H9 (cell line): ENCODE measurements around the gene MAPK14. TPM values are rescaled to one million over a fixed set of nuclear protein-coding genes. Genes with fewer than 3 reads are reported as not detected.

Source experiments
- DNase-seq: peaks from one replicate; pipeline ENCODE4 v3.0.0-alpha.2; 2017
- H2AFZ ChIP-seq: one replicate; pipeline ENCODE4 v1.6.1; 2013; ENCODE audit warnings: mild to moderate bottlenecking, low read length, control low read depth, moderate library complexity
- H2AK5ac ChIP-seq: 2 replicates; pipeline ENCODE4 v1.6.1; 2013; ENCODE audit warnings: low read length, control low read depth, mixed read lengths; ENCODE audit not compliant: insufficient read length
- H2BK120ac ChIP-seq: one replicate; pipeline ENCODE4 v1.6.1; 2013; ENCODE audit warnings: low read depth, mild to moderate bottlenecking, low read length, control low read depth, inconsistent platforms; ENCODE audit not compliant: poor library complexity, severe bottlenecking
- H2BK12ac ChIP-seq: 2 replicates; pipeline ENCODE4 v1.6.1; 2013; ENCODE audit warnings: low read length, control low read depth, mixed read lengths, low read depth; ENCODE audit not compliant: insufficient read length
- H2BK15ac ChIP-seq: 2 replicates; pipeline ENCODE4 v1.6.1; 2013; ENCODE audit warnings: low read depth, low read length, control low read depth
- H2BK20ac ChIP-seq: one replicate; pipeline ENCODE4 v1.6.1; 2013; ENCODE audit warnings: low read depth, mild to moderate bottlenecking, low read length, control low read depth, inconsistent platforms; ENCODE audit not compliant: poor library complexity, severe bottlenecking
- H2BK5ac ChIP-seq: 2 replicates; pipeline ENCODE4 v1.6.1; 2013; ENCODE audit warnings: low read length, control low read depth, mixed read lengths; ENCODE audit not compliant: insufficient read length
- H3K14ac ChIP-seq: 2 replicates; pipeline ENCODE4 v1.6.1; 2013; ENCODE audit warnings: low read length, control low read depth; ENCODE audit not compliant: insufficient read depth
- H3K18ac ChIP-seq: 2 replicates; pipeline ENCODE4 v1.6.1; 2013; ENCODE audit warnings: low read depth, mild to moderate bottlenecking, mixed read lengths, low read length, control low read depth; ENCODE audit not compliant: insufficient read length
- H3K23ac ChIP-seq: 2 replicates; pipeline ENCODE4 v1.6.1; 2013; ENCODE audit warnings: low read length, control low read depth, mixed read lengths, low read depth; ENCODE audit not compliant: insufficient read length
- H3K23me2 ChIP-seq: 2 replicates; pipeline ENCODE4 v1.6.1; 2013; ENCODE audit warnings: low read depth, mild to moderate bottlenecking, mixed read lengths, low read length, control low read depth; ENCODE audit not compliant: insufficient read length, poor library complexity, severe bottlenecking
- H3K27ac ChIP-seq: 2 replicates; pipeline ENCODE4 v1.5.1; 2013; ENCODE audit warnings: low read length, control low read depth, mixed read lengths, low read depth; ENCODE audit not compliant: insufficient read length
- H3K27me3 ChIP-seq: 2 replicates; pipeline ENCODE4 v1.6.1; 2013; ENCODE audit warnings: low read length, control low read depth, inconsistent platforms; ENCODE audit not compliant: insufficient read depth
- H3K4ac ChIP-seq: 2 replicates; pipeline ENCODE4 v1.6.1; 2013; ENCODE audit warnings: low read depth, mild to moderate bottlenecking, control low read depth, inconsistent platforms, low read length, moderate library complexity
- H3K4me1 ChIP-seq: 2 replicates; pipeline ENCODE4 v1.6.1; 2013; ENCODE audit warnings: low read length, control low read depth, inconsistent platforms; ENCODE audit not compliant: insufficient read depth
- H3K4me2 ChIP-seq: 2 replicates; pipeline ENCODE4 v1.6.1; 2013; ENCODE audit warnings: low read length, control low read depth, mixed read lengths; ENCODE audit not compliant: insufficient read length, insufficient read depth
- H3K56ac ChIP-seq: 2 replicates; pipeline ENCODE4 v1.6.1; 2013; ENCODE audit warnings: low read depth, mild to moderate bottlenecking, mixed read lengths, low read length, control low read depth; ENCODE audit not compliant: insufficient read length
- H3K79me1 ChIP-seq: 2 replicates; pipeline ENCODE4 v1.6.1; 2013; ENCODE audit warnings: low read depth, mild to moderate bottlenecking, moderate library complexity, low read length, control low read depth, inconsistent platforms; ENCODE audit not compliant: insufficient read depth, poor library complexity, severe bottlenecking
- H3K79me2 ChIP-seq: 2 replicates; pipeline ENCODE4 v1.6.1; 2013; ENCODE audit warnings: low read length, control low read depth, inconsistent platforms; ENCODE audit not compliant: insufficient read depth
- H3K9ac ChIP-seq: 2 replicates; pipeline ENCODE4 v1.6.1; 2013; ENCODE audit warnings: low read length, control low read depth, mixed read lengths; ENCODE audit not compliant: insufficient read length; ENCODE audit errors: extremely low read depth
- H3K9me3 ChIP-seq: one replicate; pipeline ENCODE4 v1.6.1; 2013; ENCODE audit warnings: low read depth, low read length, inconsistent platforms; ENCODE audit not compliant: control insufficient read depth
- H3T11ph ChIP-seq: one replicate; pipeline ENCODE4 v1.6.1; 2013; ENCODE audit warnings: mild to moderate bottlenecking, low read length, control low read depth, inconsistent platforms
- H4K20me1 ChIP-seq: one replicate; pipeline ENCODE4 v1.6.1; 2013; ENCODE audit not compliant: control insufficient read depth, insufficient read length, insufficient read depth
- H4K5ac ChIP-seq: 2 replicates; pipeline ENCODE4 v1.6.1; 2013; ENCODE audit warnings: low read depth, mild to moderate bottlenecking, mixed read lengths, low read length, control low read depth; ENCODE audit not compliant: insufficient read length
- H4K8ac ChIP-seq: replicated peaks from 2 replicates; pipeline ENCODE4 v1.6.1; 2013; ENCODE audit warnings: low read length, control low read depth, mixed read lengths, low read depth; ENCODE audit not compliant: insufficient read length
- H4K91ac ChIP-seq: 2 replicates; pipeline ENCODE4 v1.6.1; 2013; ENCODE audit warnings: low read depth, mild to moderate bottlenecking, moderate library complexity, mixed read lengths, low read length, control low read depth; ENCODE audit not compliant: insufficient read length
- H3K27ac Mint-ChIP-seq, 3 experiments: 2 replicates in 2 of 3; 3 replicates in 1 of 3; pipeline ENCODE4 v1.8.0; 2020 to 2021; ENCODE audit warnings: mixed read lengths in 3 of 3, mild to moderate bottlenecking in 1 of 3, moderate library complexity in 1 of 3
- H3K27me3 Mint-ChIP-seq: 2 replicates; pipeline ENCODE4 v1.8.0; 2021; ENCODE audit warnings: low read depth, mild to moderate bottlenecking, moderate library complexity, mixed read lengths
- H3K36me3 Mint-ChIP-seq, 3 experiments: 2 replicates in 2 of 3; 3 replicates in 1 of 3; pipeline ENCODE4 v1.8.0; 2020 to 2021; ENCODE audit warnings: low read depth in 3 of 3, mixed read lengths in 3 of 3; ENCODE audit not compliant: insufficient read depth in 1 of 3
- H3K4me1 Mint-ChIP-seq, 2 experiments: 2 replicates each; pipeline ENCODE4 v1.8.0; 2020; ENCODE audit warnings: mixed read lengths in 2 of 2
- H3K4me3 Mint-ChIP-seq, 2 experiments: 2 replicates in 1 of 2; 3 replicates in 1 of 2; pipeline ENCODE4 v1.8.0; 2020 to 2021; ENCODE audit warnings: mild to moderate bottlenecking in 2 of 2, mixed read lengths in 2 of 2, moderate library complexity in 1 of 2
- H3K9me3 Mint-ChIP-seq, 2 experiments: 2 replicates in 1 of 2; 3 replicates in 1 of 2; pipeline ENCODE4 v1.8.0; 2020; ENCODE audit warnings: mild to moderate bottlenecking in 2 of 2, mixed read lengths in 2 of 2, moderate library complexity in 1 of 2
- WGBS: extraction: QIAGEN DNeasy Blood & Tissue Kit; methylation state at CpG from one replicate; pipeline ENCODE4 v1.1.7; 2013; ENCODE audit warnings: missing lambda C conversion rate, low lambda C conversion rate, mixed read lengths; ENCODE audit not compliant: insufficient read length; ENCODE audit errors: extremely low coverage; 5-methylcytosine and 5-hydroxymethylcytosine counted together
- total RNA-seq: library from RNA; stranded (reverse); gene quantifications from 2 replicates; pipeline ENCODE4 v1.2.1, GENCODE V29; 2021
- TF ChIP-seq, protein P1 (sequence below): fragments of 200-600 bp; sonication (generic); conservative IDR thresholded peaks from 3 replicates; pipeline ENCODE4 v1.8.0; 2021; ENCODE audit warnings: antibody characterized with exemption, mild to moderate bottlenecking

The MAPK14 gene
- total RNA-seq, 1 experiment from 2014 or later = 40.5 TPM

DNA sequence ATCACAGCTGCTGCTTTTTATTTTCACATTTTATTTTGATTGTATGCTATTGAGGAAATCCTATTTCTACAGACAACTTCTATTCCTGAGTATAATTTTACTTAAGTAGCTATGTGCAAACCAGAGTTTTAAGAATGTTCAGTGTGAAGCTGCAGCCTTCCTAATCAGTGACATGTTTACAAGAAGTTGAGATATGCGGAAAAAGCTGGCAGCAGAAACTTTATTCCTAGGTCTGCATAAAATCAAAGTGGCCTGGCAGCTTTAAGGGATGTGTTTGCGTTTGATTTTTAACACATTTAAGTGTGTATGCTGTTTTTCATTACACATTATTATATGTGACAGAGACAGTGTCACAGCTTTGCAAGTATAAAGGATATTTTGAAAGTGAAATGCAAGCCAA is 26.3 kb downstream of the MAPK14 start:
- no peak overlapping the region for H2BK15ac ChIP-seq
- H3K23me2 ChIP-seq = no peaks in the 10 kb centered on the region
- H4K8ac ChIP-seq = no peak overlapping the region
- H3K14ac ChIP-seq = no peak overlapping the region
- no peak overlapping the region for H3K27ac ChIP-seq
- H3K79me1 ChIP-seq = no peaks in the 10 kb centered on the region
- H3K9ac ChIP-seq = no peak overlapping the region
- H3K4me2 ChIP-seq = no peak overlapping the region
- H3K18ac ChIP-seq = no peak overlapping the region
- WGBS = no CpG with 5 or more reads among the region's 2 CpGs
- no peak overlapping the region for H3K56ac ChIP-seq
- H2AFZ ChIP-seq = no peak overlapping the region
- no peak overlapping the region for H2BK5ac ChIP-seq
- no peaks in the 10 kb centered on the region for H3K79me2 ChIP-seq
- no peak overlapping the region for H4K91ac ChIP-seq
- H4K5ac ChIP-seq = no peak overlapping the region
- TF ChIP-seq, protein P1, sequence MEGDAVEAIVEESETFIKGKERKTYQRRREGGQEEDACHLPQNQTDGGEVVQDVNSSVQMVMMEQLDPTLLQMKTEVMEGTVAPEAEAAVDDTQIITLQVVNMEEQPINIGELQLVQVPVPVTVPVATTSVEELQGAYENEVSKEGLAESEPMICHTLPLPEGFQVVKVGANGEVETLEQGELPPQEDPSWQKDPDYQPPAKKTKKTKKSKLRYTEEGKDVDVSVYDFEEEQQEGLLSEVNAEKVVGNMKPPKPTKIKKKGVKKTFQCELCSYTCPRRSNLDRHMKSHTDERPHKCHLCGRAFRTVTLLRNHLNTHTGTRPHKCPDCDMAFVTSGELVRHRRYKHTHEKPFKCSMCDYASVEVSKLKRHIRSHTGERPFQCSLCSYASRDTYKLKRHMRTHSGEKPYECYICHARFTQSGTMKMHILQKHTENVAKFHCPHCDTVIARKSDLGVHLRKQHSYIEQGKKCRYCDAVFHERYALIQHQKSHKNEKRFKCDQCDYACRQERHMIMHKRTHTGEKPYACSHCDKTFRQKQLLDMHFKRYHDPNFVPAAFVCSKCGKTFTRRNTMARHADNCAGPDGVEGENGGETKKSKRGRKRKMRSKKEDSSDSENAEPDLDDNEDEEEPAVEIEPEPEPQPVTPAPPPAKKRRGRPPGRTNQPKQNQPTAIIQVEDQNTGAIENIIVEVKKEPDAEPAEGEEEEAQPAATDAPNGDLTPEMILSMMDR = no peak
- Mint-ChIP-seq H3K9me3 (no peaks in the 10 kb centered on the region), H3K36me3 (peaks cover 0 to 3% (median 0%) of the 10 kb centered on the region in 3 experiments; a peak in 1 of 7 replicates), H3K4me3 (no peak overlapping the region), H3K27ac (no peak overlapping the region), H3K27me3 (no peaks in the 10 kb centered on the region), H3K4me1 (no peaks in the 10 kb centered on the region)
- no peak overlapping the region for H3T11ph ChIP-seq
- H3K4me1 ChIP-seq = no peaks in the 10 kb centered on the region; the same call in 1 of the 2 replicates
- no peak overlapping the region for H3K23ac ChIP-seq
- no peak overlapping the region for H2BK12ac ChIP-seq
- H3K27me3 ChIP-seq = no peaks in the 10 kb centered on the region
- H2BK20ac ChIP-seq = no peak overlapping the region
- no peak overlapping the region for H2AK5ac ChIP-seq
- no peaks in the 10 kb centered on the region for H4K20me1 ChIP-seq
- no peak overlapping the region for H3K4ac ChIP-seq
- H2BK120ac ChIP-seq = no peak overlapping the region
- no peak for DNase-seq
- no peaks in the 10 kb centered on the region for H3K9me3 ChIP-seq
